ENCODE measurements around the gene ASB18.

DNA sequence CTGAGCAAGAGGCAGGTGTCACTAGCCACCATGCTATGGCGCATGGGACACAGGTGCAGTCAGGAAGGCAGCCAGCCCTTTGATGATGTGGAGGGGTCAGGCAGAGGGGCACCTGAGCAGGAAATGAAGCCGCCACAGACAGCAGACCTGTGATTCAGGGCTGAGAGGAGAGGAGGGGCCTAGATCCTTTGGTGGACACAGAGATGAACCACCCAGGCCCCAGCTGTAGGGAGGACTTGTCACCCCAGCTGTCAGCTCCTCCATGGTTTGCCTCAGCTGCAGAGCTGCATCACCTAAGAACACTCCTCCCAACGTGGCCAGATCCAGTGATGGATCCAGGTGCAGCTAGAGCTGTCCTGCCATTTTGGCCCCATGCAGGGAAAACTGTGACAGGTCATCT, 11.6 kb downstream of the ASB18 start:
- TF ChIP-seq CTCF (IDR thresholded peaks at IDR 0.05) (no peak), POLR2A (IDR thresholded peaks at IDR 0.05) (no peak)
